HCT116 (cell line): ENCODE results near the gene PXYLP1.

Experiments
- ELF1 ChIP-seq: IDR thresholded peaks from 2 replicates; pipeline ENCODE4 v1.6.1; 2012; ENCODE audit warnings: low read depth, borderline replicate concordance
- EZH2 ChIP-seq: fragments of 200-600 bp; sonication (generic); IDR thresholded peaks from 2 replicates; pipeline ENCODE4 v1.6.1; 2017; ENCODE audit warnings: antibody characterized with exemption, mixed run types
- JUND ChIP-seq: IDR thresholded peaks from 2 replicates; pipeline ENCODE4 v1.6.1; 2012
- POLR2AphosphoS5 ChIP-seq: IDR thresholded peaks from 2 replicates; pipeline ENCODE4 v1.6.1; 2011; ENCODE audit warnings: mild to moderate bottlenecking, low read depth, low read length, moderate library complexity
- RAD21 ChIP-seq: IDR thresholded peaks from 2 replicates; pipeline ENCODE4 v1.6.1; 2012; ENCODE audit warnings: low read depth, mild to moderate bottlenecking
- SIN3A ChIP-seq: IDR thresholded peaks from 2 replicates; pipeline ENCODE4 v1.6.1; 2012; ENCODE audit warnings: low read depth
- SP1 ChIP-seq: IDR thresholded peaks from 2 replicates; pipeline ENCODE4 v1.6.1; 2012; ENCODE audit warnings: low read depth
- TF ChIP-seq, protein P1 (sequence below), 3 experiments: fragments of 200-600 bp in 1 of 3; sonication (generic) in 1 of 3; IDR thresholded peaks in 2 of 3; conservative IDR thresholded peaks in 1 of 3; 2 replicates each; pipeline ENCODE4 v1.5.1; 2012 to 2017; ENCODE audit warnings: low read depth in 2 of 3, low read length in 2 of 3, antibody characterized with exemption in 1 of 3, borderline replicate concordance in 1 of 3, control low read depth in 1 of 3, mild to moderate bottlenecking in 1 of 3, mixed read lengths in 1 of 3, mixed run types in 1 of 3, moderate library complexity in 1 of 3; ENCODE audit not compliant: insufficient read depth in 1 of 3
- TF ChIP-seq, protein P2 (sequence below): IDR thresholded peaks from 2 replicates; pipeline ENCODE4 v1.6.1; 2011; ENCODE audit warnings: mild to moderate bottlenecking, low read length, moderate library complexity; ENCODE audit not compliant: insufficient replicate concordance; ENCODE audit errors: extremely low read depth
- TF ChIP-seq, protein P3 (sequence below): IDR thresholded peaks from 2 replicates; pipeline ENCODE4 v1.6.1; 2012
- TF ChIP-seq, protein P4 (sequence below): IDR thresholded peaks from 2 replicates; pipeline ENCODE4 v1.6.1; 2012; ENCODE audit warnings: low read depth

DNA sequence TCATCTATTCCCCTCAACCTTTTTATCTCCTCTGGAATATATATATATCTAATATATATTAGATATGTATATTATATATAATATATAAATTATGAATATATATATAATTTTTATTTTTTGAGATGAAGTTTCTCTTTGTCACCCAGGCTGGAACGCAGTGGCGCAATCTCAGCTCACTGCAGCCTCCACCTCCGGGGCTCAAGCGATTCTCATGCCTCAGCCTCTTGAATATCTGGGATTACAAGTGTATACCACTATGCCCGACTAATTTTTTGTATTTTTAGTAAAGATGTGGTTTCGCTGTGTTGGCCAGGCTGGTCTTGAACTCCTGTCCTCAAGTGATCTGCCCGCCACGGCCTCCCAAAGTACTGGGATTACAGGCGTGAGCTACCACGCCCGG, 22.2 kb downstream of the PXYLP1 start:
- TF ChIP-seq, protein P1, sequence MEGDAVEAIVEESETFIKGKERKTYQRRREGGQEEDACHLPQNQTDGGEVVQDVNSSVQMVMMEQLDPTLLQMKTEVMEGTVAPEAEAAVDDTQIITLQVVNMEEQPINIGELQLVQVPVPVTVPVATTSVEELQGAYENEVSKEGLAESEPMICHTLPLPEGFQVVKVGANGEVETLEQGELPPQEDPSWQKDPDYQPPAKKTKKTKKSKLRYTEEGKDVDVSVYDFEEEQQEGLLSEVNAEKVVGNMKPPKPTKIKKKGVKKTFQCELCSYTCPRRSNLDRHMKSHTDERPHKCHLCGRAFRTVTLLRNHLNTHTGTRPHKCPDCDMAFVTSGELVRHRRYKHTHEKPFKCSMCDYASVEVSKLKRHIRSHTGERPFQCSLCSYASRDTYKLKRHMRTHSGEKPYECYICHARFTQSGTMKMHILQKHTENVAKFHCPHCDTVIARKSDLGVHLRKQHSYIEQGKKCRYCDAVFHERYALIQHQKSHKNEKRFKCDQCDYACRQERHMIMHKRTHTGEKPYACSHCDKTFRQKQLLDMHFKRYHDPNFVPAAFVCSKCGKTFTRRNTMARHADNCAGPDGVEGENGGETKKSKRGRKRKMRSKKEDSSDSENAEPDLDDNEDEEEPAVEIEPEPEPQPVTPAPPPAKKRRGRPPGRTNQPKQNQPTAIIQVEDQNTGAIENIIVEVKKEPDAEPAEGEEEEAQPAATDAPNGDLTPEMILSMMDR (IDR thresholded peaks at IDR 0.05 in 2 of 3, conservative IDR thresholded peaks at IDR 0.05 in 1 of 3; ENCODE audit: borderline replicate concordance in 1 of 3, insufficient read depth in 1 of 3, low read depth in 2 of 3, low read length in 2 of 3): no peak
- TF ChIP-seq POLR2AphosphoS5 (no peak), ELF1 (no peak), RAD21 (no peak), SIN3A (no peak), JUND (no peak), EZH2 (no peak), SP1 (no peak)
- TF ChIP-seq, protein P2, sequence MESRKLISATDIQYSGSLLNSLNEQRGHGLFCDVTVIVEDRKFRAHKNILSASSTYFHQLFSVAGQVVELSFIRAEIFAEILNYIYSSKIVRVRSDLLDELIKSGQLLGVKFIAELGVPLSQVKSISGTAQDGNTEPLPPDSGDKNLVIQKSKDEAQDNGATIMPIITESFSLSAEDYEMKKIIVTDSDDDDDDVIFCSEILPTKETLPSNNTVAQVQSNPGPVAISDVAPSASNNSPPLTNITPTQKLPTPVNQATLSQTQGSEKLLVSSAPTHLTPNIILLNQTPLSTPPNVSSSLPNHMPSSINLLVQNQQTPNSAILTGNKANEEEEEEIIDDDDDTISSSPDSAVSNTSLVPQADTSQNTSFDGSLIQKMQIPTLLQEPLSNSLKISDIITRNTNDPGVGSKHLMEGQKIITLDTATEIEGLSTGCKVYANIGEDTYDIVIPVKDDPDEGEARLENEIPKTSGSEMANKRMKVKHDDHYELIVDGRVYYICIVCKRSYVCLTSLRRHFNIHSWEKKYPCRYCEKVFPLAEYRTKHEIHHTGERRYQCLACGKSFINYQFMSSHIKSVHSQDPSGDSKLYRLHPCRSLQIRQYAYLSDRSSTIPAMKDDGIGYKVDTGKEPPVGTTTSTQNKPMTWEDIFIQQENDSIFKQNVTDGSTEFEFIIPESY: no peak
- TF ChIP-seq, protein P3, sequence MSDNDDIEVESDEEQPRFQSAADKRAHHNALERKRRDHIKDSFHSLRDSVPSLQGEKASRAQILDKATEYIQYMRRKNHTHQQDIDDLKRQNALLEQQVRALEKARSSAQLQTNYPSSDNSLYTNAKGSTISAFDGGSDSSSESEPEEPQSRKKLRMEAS: no peak
- TF ChIP-seq, protein P4, sequence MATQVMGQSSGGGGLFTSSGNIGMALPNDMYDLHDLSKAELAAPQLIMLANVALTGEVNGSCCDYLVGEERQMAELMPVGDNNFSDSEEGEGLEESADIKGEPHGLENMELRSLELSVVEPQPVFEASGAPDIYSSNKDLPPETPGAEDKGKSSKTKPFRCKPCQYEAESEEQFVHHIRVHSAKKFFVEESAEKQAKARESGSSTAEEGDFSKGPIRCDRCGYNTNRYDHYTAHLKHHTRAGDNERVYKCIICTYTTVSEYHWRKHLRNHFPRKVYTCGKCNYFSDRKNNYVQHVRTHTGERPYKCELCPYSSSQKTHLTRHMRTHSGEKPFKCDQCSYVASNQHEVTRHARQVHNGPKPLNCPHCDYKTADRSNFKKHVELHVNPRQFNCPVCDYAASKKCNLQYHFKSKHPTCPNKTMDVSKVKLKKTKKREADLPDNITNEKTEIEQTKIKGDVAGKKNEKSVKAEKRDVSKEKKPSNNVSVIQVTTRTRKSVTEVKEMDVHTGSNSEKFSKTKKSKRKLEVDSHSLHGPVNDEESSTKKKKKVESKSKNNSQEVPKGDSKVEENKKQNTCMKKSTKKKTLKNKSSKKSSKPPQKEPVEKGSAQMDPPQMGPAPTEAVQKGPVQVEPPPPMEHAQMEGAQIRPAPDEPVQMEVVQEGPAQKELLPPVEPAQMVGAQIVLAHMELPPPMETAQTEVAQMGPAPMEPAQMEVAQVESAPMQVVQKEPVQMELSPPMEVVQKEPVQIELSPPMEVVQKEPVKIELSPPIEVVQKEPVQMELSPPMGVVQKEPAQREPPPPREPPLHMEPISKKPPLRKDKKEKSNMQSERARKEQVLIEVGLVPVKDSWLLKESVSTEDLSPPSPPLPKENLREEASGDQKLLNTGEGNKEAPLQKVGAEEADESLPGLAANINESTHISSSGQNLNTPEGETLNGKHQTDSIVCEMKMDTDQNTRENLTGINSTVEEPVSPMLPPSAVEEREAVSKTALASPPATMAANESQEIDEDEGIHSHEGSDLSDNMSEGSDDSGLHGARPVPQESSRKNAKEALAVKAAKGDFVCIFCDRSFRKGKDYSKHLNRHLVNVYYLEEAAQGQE: no peak
